Stimulated activated CD4-positive, alpha-beta T cell treated with anti-CD3 and anti-CD28 coated beads, Interleukin-4, amount 100 ng/mL, for 4 hours (primary cell): ENCODE measurements around the gene RUVBL1.

Experiments used
- DNase-seq, 2 experiments: peaks; one replicate each; pipeline ENCODE4 v3.0.0-alpha.2; 2020

Gene RUVBL1

DNA sequence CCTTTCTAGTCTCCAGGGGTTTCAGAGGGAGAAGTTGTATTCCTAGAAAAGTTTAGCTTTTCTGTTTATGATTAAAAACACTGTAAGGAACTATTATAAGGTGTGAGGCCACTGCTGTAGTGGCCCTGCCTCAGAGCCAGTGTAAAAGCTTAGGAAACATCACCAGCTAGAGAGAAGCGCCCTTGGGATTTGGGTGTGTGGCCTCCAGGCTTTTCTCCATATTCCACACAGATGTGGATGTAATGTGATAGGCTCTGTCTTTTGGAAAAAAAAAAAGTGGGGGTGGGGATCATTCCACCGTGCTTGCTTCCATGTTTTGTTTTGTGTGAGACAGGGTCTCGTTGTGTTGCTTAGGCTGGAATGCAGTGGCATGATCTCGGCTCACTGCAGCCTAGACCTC lies 57.5 kb downstream of the RUVBL1 start:
- no peak for DNase-seq

DNA sequence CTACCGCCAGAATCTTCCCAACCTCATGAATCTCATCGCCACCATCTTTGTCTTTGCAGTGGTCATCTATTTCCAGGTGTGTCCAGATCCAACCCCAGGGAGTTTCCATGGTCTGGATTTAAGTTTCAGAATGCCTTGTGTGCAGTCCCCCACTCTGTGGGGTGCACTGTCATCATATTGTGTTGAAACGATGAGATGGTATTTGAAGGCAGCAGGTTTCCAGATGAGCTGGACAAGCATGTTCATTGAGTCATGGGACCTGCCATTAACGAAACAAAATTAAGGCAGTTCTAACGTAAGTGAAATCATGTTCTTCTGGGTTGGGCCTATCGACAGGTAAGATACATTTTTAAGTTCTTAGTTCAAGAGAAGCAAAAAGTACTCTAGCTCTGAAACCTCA lies 58.6 kb downstream of the RUVBL1 start:
- DNase-seq = no peak

DNA sequence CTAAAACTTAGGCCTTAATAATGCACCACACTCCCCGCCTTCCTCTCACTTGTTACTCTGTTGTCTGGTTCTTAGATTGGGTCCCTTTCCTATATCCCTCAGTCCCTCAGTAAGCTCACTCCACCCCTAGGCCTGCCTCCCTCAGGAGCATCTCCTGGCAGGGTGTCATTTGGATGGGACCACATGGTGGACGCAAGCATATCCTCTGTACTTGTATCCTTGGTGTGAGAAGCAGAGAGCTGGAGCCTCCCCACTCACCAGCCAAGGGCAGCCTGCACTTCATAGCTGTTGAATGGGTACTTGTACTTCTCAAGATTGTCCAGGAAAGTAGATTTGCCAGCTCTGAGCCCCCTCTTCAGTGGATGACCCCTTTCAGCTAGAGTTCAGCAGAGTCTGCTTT lies 59.7 kb downstream of the RUVBL1 start:
- no peak for DNase-seq

DNA sequence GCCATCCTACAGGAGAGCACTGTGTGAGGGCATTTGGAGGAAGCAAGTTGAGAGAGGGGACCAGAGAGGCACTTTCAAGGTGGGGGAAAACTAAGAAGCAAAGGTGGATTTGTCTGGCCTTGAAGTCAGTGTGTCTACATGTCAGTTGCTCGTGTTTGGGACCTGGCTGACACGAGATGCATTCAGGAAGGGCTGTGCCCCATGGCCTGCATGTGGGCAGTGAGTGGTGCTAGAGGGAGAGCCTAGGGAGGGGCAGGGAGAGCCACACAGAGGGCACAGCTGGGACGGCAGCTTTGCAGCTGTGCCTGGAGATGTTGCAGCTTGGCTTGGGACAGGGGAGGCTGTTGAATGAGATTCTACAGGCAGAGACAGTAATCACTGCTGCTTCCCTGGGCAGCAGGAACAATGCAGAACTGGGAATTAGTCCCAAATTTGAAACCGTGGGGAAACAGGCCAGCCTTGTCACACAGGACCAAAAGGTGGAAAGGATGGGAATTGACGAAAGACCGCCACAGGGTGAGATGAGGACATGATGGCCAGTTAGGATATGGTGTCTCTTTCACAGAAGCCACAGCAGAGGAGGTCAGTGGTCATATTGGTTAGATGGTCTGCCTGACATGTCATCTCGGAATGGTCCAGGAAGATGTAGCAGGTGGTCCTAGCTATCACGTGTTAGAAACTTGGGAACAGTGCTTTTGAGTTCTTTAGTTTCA lies 61.4 kb downstream of the RUVBL1 start:
- DNase-seq = no peak

DNA sequence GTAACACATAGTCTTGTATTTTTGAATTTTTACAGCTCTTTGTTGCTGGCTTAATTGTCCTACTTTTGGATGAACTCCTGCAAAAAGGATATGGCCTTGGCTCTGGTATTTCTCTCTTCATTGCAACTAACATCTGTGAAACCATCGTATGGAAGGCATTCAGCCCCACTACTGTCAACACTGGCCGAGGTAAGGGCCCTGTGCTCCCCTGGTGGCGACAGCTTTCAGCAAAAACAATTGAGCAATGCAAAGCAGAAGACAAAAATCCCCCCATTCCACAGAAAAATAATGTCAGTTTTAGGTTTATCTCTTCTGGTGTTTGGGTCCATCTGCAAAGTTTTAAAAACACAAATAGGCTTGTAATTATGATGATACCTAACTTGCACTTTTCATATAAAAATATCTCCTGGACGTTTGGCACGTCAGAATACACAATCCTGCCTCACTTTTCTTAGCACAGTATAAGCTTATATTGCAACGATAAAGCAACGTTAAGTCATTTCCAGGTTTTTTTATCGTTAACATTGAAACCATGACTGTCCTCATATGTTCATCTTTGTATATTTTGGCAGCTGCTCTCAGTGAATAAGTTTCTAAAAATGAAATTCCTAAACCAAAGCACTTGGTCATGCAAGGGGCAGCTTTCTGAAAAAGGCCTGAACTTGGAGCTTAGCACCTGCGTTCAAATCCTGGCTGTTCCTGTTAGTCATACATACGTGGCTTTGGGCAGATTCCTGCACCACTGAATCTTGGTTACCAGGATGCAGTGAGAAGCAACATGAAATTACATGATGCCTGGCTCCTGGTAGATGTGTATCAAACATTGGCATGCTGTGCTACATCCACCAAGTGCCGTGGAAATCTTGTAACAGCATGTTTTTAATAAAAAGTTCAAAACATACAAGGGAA lies 62.9 kb downstream of the RUVBL1 start:
- DNase-seq = no peak

DNA sequence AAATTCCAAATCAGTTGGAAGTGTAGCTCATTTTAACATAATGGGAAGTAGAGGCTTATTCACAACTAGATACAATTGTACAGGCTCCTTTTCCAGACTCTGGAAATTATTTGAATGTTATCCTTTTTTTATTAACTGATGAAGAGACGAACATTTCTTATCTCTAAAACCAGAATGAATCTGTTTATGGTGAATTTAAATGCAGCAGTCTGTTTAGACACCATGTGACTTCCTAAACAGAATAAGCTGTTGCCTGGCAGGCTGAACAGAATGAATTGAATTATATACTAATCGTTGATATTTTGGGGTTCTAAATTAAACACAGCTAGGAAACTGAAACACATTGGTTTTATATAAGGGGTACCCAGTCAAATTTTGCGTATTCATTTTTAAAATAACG lies 67.4 kb downstream of the RUVBL1 start:
- no peak for DNase-seq

DNA sequence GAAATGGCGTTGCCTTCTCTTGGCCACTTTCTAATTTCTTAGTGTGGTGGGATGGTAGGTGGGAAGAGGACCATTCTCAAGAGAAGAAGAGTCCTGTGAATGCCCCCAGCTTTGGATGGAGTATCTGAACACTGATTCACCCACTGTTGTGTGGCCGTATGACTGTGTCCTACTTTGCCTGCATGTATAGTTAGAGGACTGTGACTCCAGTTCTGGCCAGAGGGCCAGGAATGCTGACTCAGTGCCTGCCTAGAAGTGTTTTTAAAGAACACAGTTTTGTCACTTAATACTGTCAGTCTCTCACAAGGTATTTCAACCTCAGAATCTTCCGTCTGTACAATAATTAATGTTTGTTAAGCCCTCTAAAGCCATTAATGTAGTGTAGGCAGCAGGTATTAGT lies 69.2 kb downstream of the RUVBL1 start:
- DNase-seq = no peak

DNA sequence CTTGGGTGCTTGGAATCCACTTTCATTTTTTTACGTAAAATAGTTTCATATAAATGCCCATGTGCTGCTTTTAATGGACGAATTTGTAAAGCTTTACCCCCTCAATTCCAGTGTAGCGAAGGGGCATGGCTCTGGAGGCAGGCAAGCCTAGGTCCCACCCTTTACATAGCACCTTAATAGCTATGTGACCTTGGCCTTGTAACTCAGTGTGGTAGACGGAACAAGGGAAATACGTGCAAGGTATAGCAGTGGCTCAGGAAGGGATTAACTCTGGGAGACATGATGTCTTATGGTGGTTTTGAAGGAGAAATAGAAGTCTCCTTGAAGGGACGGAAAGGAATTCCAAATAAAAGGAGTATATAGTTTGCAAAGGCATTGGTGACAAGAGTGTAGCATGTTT lies 70.0 kb downstream of the RUVBL1 start:
- DNase-seq = no peak

DNA sequence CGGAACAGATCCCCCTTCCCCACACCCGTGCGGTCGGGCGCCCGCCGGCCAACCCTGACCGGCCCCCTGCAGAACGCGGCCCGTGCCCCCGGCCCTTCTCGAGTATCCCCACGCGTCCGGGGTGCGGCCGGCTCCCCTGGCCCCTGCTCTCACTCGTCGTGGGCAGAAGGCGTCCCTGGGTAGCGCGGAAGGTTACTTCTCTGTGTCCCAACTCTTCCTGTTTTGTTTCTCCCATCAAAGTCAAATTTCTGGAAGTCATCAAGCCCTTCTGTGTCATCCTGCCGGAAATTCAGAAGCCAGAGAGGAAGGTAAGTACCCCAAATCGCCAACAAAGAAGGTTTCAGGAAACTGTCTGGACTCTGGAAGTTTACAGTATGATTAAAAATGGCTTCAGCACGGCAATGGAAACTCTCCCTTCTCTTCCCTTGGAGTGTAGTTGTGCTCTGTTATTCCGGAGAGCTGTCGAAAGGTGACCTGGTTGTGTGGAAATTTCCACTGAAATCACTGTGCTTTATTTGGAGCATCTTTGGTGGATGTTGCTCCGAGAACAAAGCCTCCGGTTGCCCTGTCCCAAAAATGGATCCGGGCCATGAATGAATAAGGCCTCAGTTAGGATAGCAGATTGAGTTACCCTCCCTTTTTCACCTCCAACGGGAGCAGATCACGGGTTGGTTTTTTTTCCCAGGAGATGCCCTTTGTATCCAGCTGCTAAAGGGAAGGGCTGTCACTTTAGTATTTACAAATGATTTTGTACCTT lies 70.8 kb downstream of the RUVBL1 start:
- no peak for DNase-seq

DNA sequence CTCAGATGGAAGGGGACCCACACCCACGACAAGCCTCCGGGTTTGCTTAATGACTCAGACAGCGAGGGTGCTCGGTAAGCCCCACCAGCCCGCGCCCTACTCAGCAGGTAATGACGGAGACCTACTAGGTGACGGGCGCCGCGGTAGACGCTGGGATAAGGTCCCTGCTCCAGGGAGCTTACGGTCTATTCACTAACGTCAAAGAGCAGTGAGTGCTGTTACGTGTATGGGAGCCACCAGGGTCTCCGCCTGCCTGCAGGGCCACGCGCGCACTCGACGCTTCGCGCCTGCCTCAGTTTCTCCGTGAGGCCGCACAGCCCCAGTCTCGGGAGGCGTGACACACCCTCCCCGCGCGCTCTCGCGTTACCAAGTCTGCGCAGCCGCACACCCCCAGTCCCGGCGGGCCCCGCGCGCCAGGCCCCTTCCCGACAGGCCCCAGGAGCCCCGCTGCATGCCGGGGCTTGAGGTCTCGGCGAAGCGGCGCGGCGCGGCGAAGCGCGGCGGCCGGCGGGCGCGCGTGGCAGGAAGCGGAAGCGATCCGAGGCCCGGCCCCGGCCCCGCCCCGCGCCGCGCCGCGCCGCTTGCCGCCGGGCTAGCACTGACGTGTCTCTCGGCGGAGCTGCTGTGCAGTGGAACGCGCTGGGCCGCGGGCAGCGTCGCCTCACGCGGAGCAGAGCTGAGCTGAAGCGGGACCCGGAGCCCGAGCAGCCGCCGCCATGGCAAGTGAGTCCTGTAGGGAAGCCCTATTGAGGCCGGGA lies 71.6 kb downstream of the RUVBL1 start, which contains the start of gene SEC61A1:
Gene SEC61A1, plus strand, starts transcription at position 601 of the 758 bp plus-strand sequence. Its CDS starts 116 bp downstream, at position 717.
- DNase-seq = peak; percentile 95 to 96

DNA sequence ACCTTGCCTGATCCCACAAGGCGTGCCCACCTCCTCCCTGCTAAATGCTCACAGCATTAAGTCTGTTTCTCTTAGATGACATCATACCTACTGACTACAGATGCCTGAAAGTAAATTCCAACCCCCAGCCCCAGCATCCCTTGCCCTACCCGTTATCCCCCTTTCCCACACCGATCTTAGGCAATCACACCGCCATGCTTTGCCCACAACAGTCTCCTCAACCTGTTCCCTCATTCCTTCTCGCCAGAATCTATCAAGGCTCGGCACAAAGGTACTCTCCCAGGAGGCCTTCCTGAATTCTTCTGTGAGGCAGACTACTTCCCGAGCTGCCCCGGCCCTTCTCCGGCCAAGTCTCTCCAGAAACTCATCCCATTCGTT lies 72.2 kb downstream of the RUVBL1 start:
- DNase-seq = no peak

DNA sequence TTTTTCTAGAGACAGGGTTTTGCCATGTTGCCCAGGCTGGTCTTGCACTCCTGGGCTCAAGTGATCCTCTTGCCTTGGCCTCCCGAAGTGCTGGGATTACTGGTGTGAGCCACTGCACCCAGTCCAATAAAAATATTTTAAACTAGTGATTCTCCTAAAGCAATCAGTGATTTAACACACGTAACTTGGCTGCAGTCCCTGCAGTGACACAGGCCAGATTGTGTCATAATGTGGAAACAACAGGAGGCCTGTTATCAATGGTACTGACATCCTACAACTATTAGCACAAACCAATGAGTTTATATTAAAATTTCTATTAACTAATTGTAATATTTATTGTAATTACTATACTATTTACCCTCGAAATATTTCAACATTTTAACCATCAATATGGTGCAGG lies 73.0 kb downstream of the RUVBL1 start:
- no peak for DNase-seq

DNA sequence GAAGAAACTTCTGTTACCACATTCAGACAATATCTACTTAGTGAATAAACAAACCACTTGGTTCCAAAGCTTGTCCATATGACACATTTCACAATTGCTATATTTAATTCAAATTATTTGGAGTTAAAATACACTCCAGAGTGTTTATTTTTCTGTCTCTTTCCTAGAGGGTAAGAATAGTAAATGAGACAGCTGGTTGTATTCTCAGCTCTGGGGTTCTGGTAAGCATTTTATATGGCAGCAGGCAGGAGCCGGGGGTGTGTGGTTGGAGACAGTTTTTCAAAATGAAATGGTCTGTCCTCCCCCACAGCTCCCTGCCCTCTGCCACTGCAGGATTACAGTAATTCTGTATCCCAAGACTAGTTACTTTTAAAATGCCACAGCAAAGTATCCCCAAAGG lies 82.3 kb downstream of the RUVBL1 start:
- no peak for DNase-seq

DNA sequence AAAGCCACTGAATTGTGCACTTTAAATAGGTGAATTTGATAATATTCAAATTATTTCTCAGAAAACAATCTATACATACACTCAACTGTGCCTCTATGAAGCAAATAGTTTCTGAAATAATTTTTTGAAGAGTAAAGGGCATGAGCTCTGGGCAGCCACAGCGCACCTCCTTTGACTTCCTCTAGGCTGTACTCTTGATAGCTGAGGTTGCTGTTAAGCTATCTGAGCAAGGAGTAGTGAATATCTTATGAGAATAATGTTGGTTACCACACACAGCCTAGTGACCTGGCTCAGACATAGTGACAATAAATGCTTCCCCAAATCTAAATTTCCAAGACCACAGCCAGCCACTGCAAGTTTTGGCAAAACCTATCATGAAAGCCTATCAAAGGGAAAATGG lies 83.0 kb downstream of the RUVBL1 start:
- DNase-seq = no peak

DNA sequence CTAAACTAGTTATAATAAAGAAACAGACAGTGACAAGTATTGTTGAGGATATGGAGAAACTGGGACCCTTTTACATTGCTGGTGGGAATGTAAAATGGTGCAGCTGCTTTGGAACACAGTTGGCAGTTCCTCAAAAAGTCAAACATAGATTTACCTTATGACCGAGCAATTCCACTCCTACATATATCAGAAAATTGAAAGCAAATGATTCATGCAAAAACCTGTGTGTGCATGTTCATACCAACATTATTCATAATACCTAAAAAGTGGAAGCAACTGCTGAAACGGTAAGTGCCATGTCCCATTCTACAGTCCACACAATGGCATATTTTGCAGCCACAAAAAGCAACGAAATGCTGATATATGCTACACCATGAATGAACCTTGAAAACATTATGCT lies 83.6 kb downstream of the RUVBL1 start:
- no peak for DNase-seq

DNA sequence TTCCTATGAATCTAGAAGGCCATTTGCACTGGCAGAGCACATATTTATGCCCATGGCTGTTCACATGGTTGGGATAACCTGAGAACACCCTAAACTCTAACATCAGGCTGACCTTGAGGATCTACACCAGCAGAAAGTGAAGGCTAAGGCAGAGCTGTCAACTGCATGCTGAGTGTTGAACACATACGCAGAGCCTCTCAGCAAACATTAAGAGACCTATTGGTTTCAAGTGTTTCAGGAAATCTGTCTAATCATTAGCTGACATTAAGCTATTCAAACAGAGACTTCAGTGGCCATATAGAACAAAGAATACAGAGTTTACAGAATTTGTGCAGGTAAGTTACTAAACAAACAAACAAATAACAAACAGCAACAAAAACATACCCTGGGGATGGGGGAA lies 87.5 kb downstream of the RUVBL1 start:
- no peak for DNase-seq

DNA sequence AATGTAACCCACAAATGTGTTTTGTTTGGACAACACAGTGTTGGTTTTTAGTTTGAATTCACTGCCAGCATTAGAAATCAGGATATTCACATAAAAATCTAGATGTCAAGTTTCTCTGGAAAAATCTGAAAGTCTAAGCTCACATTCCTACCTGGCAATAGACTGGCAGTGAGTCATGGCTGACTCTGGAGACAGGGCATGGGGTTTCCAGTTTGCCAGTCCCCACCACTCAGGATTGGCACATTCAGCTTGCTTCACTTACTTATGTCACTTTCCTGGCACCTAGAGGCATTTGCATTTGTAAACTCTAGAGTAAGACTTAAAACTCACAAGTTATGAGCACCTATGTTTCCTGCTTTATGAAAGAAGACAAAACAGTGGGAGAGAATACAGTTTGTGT lies 90.5 kb downstream of the RUVBL1 start:
- no peak for DNase-seq
